Muscle of leg (tissue), 11 donors: ENCODE results near the gene SNTB2. TPM values are rescaled to one million over a fixed set of nuclear protein-coding genes. Genes with fewer than 3 reads are reported as not detected.
"Not testable (repeated sequence)": the region's sequence is repeated elsewhere in the genome, so short reads cannot be mapped to it uniquely, and the experiment has no call there.

Experiments
- DNase-seq: peaks from one replicate; pipeline ENCODE4 v3.0.0; 2013
- H3K27ac ChIP-seq: one replicate; pipeline ENCODE4 v1.5.1; 2013; ENCODE audit warnings: mild to moderate bottlenecking, low read length, control low read depth
- H3K27me3 ChIP-seq: one replicate; pipeline ENCODE4 v1.6.1; 2013; ENCODE audit warnings: low read length; ENCODE audit not compliant: control insufficient read depth, insufficient read depth
- H3K36me3 ChIP-seq: one replicate; pipeline ENCODE4 v1.6.1; 2013; ENCODE audit warnings: low read length; ENCODE audit not compliant: control insufficient read depth, insufficient read depth
- H3K4me1 ChIP-seq: one replicate; pipeline ENCODE4 v1.6.1; 2013; ENCODE audit warnings: low read length; ENCODE audit not compliant: control insufficient read depth, insufficient read depth
- H3K4me3 ChIP-seq: one replicate; pipeline ENCODE4 v1.5.1; 2013; ENCODE audit warnings: low read length, control low read depth
- H3K9me3 ChIP-seq: replicated peaks from 2 replicates; pipeline ENCODE4 v1.6.1; 2013; ENCODE audit warnings: low read depth, low read length; ENCODE audit not compliant: control insufficient read depth
- WGBS: methylation state at CpG from one replicate; pipeline ENCODE4 v1.1.5; 2013; ENCODE audit warnings: missing lambda C conversion rate; ENCODE audit not compliant: insufficient coverage; 5-methylcytosine and 5-hydroxymethylcytosine counted together
- polyA plus RNA-seq, 8 donors: library from polyadenylated mRNA; unstranded; fragments of 120-200 nt; gene quantifications; one replicate each; pipeline versions ENCODE4 v1.2.1 to v1.2.3, GENCODE V29; 2013; ENCODE audit warnings: inconsistent platforms in 1 of 8, low replicate concordance in 1 of 8; ENCODE audit not compliant: insufficient read length in 8 of 8, insufficient read depth in 1 of 8
- total RNA-seq: library from RNA; stranded (reverse); fragments of 120-200 nt; gene quantifications from one replicate; pipeline ENCODE4 v1.2.4, GENCODE V29; 2013

Gene SNTB2
- total and polyA plus RNA-seq, 9 donors = 10.4 to 21.2 (median 14.3) TPM

GRCh38 chr16:69273009-69273408 is 86.0 kb downstream of the SNTB2 start:
- no peak overlapping the region for H3K27ac ChIP-seq
- WGBS = no CpG with 5 or more reads among the region's 4 CpGs
- no peak overlapping the region for H3K4me3 ChIP-seq
- no peak for DNase-seq
- H3K9me3 ChIP-seq = no peaks in the 10 kb centered on the region
- H3K27me3 ChIP-seq = no peaks in the 10 kb centered on the region
- peaks cover 10% of the 10 kb centered on the region for H3K4me1 ChIP-seq
- peaks cover 4% of the 10 kb centered on the region for H3K36me3 ChIP-seq

GRCh38 chr16:69274699-69275235 is 87.8 kb downstream of the SNTB2 start:
- Histone ChIP-seq H3K27me3 (no peaks in the 10 kb centered on the region), H3K4me1 (peaks cover 11% of the 10 kb centered on the region), H3K4me3 (no peak overlapping the region), H3K36me3 (peaks cover 4% of the 10 kb centered on the region), H3K9me3 (no peaks in the 10 kb centered on the region), H3K27ac (peak overlapping the region; percentile 71)
- no peak for DNase-seq
- whole genome bisulfite sequencing = 50% methylated on average over 1 of the region's 4 CpGs

GRCh38 chr16:69276148-69277115 is 89.5 kb downstream of the SNTB2 start:
- H3K27me3 ChIP-seq = no peaks in the 10 kb centered on the region
- H3K4me3 ChIP-seq = no peak overlapping the region
- peak overlapping the region; percentile 71 for H3K27ac ChIP-seq
- H3K36me3 ChIP-seq = no peaks in the 10 kb centered on the region
- DNase-seq = peak; percentile 99
- H3K4me1 ChIP-seq = peaks cover 11% of the 10 kb centered on the region
- H3K9me3 ChIP-seq = no peaks in the 10 kb centered on the region
- WGBS = no CpG with 5 or more reads among the region's 7 CpGs

- Histone ChIP-seq H3K36me3 (no peaks in the 10 kb centered on the region), H3K27ac (peak overlapping the region; percentile 69), H3K27me3 (no peaks in the 10 kb centered on the region), H3K9me3 (no peaks in the 10 kb centered on the region), H3K4me1 (peaks cover 11% of the 10 kb centered on the region), H3K4me3 (no peak overlapping the region)
- peak; percentile 62 for DNase-seq
- WGBS = no CpG with 5 or more reads among the region's 1 CpG
These were observed 90.4 kb downstream of the SNTB2 start for GRCh38 chr16:69277413-69277812.

GRCh38 chr16:69283851-69284250 is 96.9 kb downstream of the SNTB2 start:
- WGBS = 93% methylated on average over 2 of the region's 4 CpGs
- Histone ChIP-seq H3K9me3 (no peaks in the 10 kb centered on the region), H3K4me1 (no peaks in the 10 kb centered on the region), H3K4me3 (no peak overlapping the region), H3K27ac (no peak overlapping the region), H3K27me3 (no peaks in the 10 kb centered on the region), H3K36me3 (peaks cover 13% of the 10 kb centered on the region)
- DNase-seq = no peak

GRCh38 chr16:69285240-69285639 is 98.3 kb downstream of the SNTB2 start:
- H3K27me3 ChIP-seq = no peaks in the 10 kb centered on the region
- peaks cover 13% of the 10 kb centered on the region for H3K36me3 ChIP-seq
- WGBS = no CpG with 5 or more reads among the region's 4 CpGs
- no peak overlapping the region for H3K4me3 ChIP-seq
- no peak for DNase-seq
- no peaks in the 10 kb centered on the region for H3K9me3 ChIP-seq
- no peaks in the 10 kb centered on the region for H3K4me1 ChIP-seq
- H3K27ac ChIP-seq = no peak overlapping the region

GRCh38 chr16:69286941-69287713 is 100.2 kb downstream of the SNTB2 start:
- WGBS = 79% methylated on average over 9 of the region's 13 CpGs
- no peaks in the 10 kb centered on the region for H3K27me3 ChIP-seq
- H3K4me1 ChIP-seq = no peaks in the 10 kb centered on the region
- H3K27ac ChIP-seq = no peak overlapping the region
- H3K9me3 ChIP-seq = no peaks in the 10 kb centered on the region
- no peak overlapping the region for H3K4me3 ChIP-seq
- peaks cover 15% of the 10 kb centered on the region for H3K36me3 ChIP-seq
- DNase-seq = peak; percentile 89

- H3K36me3 ChIP-seq, H3K4me1 ChIP-seq, H3K27ac ChIP-seq, H3K4me3 ChIP-seq, H3K9me3 ChIP-seq, DNase-seq, H3K27me3 ChIP-seq: not testable (repeated sequence)
- whole genome bisulfite sequencing = 95% methylated on average over 4 of the region's 9 CpGs
These were observed 104.7 kb downstream of the SNTB2 start for GRCh38 chr16:69291657-69292056.

GRCh38 chr16:69293401-69293800 is 106.4 kb downstream of the SNTB2 start:
- peaks cover 2% of the 10 kb centered on the region for H3K36me3 ChIP-seq
- WGBS = 40% methylated on average over 3 of the region's 3 CpGs
- no peak overlapping the region for H3K4me3 ChIP-seq
- no peaks in the 10 kb centered on the region for H3K27me3 ChIP-seq
- H3K4me1 ChIP-seq = no peaks in the 10 kb centered on the region
- no peaks in the 10 kb centered on the region for H3K9me3 ChIP-seq
- no peak for DNase-seq
- H3K27ac ChIP-seq = no peak overlapping the region

GRCh38 chr16:69294051-69294450 is 107.1 kb downstream of the SNTB2 start:
- no CpG with 5 or more reads among the region's 1 CpG for WGBS
- Histone ChIP-seq H3K4me1 (no peaks in the 10 kb centered on the region), H3K27ac (no peak overlapping the region), H3K9me3 (no peaks in the 10 kb centered on the region), H3K36me3 (peaks cover 6% of the 10 kb centered on the region), H3K27me3 (no peaks in the 10 kb centered on the region), H3K4me3 (no peak overlapping the region)
- DNase-seq = no peak
